ENCODE data around the gene RBM39. TPM values are rescaled to one million over a fixed set of nuclear protein-coding genes. Genes with fewer than 3 reads are reported as not detected.
"Not testable (repeated sequence)": the region's sequence is repeated elsewhere in the genome, so short reads cannot be mapped to it uniquely, and the experiment has no call there.

RBM39 gene
- total and polyA plus RNA-seq, 10 of the 15 experiments (the other 5 are each of a cell fraction or from before 2014, with no cell fraction given), result 135 to 280 (median 217) TPM

GRCh38 chr20:35723652-35724320, 18.3 kb downstream of the RBM39 start:
- H3K27ac ChIP-seq (ENCODE audit: control insufficient read depth, insufficient read depth); CTCF ChIA-PET; ATAC-seq; H3K27me3 ChIP-seq (replicated peaks in 1 of 2; ENCODE audit: control insufficient read depth in 2 of 2, insufficient read depth in 2 of 2, low read length in 1 of 2); FAIRE-seq; H2AFZ ChIP-seq (ENCODE audit: control insufficient read depth, low read depth, low read length); H3K4me3 ChIP-seq; in situ Hi-C loops (cut with MboI); BruUV-seq (replicated peaks); RAD21 ChIA-PET (ENCODE audit: unreplicated experiment); H3K9me3 ChIP-seq (replicated peaks; ENCODE audit: control insufficient read depth, insufficient read depth, low read length); intact Hi-C loops (cut with micrococcal nuclease; ENCODE audit: unreplicated experiment); H3K9ac ChIP-seq (ENCODE audit: control insufficient read depth, insufficient read depth, low read length); DNase-seq (ENCODE audit: low read depth, low spot score); H3K4me1 ChIP-seq (ENCODE audit: control insufficient read depth, insufficient read depth, low read length); H3K4me2 ChIP-seq (ENCODE audit: control insufficient read depth, insufficient read depth): not testable (repeated sequence)
- Histone ChIP-seq H3K79me2 (ENCODE audit: control insufficient read depth, insufficient read depth, low read length) (peaks cover 45% of the 10 kb centered on the region), H3K36me3 (ENCODE audit: control insufficient read depth in 2 of 2, insufficient read depth in 2 of 2, low read length in 1 of 2) (peaks cover 29 to 45% of the 10 kb centered on the region in 2 experiments), H4K20me1 (ENCODE audit: control insufficient read depth, insufficient read depth) (peaks cover 14% of the 10 kb centered on the region)
- TF ChIP-seq POLR2A (IDR thresholded peaks at IDR 0.05; ENCODE audit: low read depth, low read length), result peak; percentile 42; the same call in 1 of the 2 replicates
- peak; percentile 6; the same call in 1 of the 2 replicates for TF ChIP-seq POLR2AphosphoS5 (IDR thresholded peaks at IDR 0.05; ENCODE audit: low read length)
- ChIA-PET SMC1A (ENCODE audit: uncharacterized antibody, unreplicated experiment) (interaction anchor here (1.2 kb wide), 1 partner anchor 16 kb away, joined by 3 read pairs; no protein-coding TSS in a partner anchor), POLR2A (interaction anchor here (0.6 to 0.7 kb wide), 2 partner anchors 15 to 100 kb away, joined by 6 to 7 read pairs; no protein-coding TSS in a partner anchor)
- 97% methylated on average over 12 of the region's 12 CpGs for WGBS (ENCODE audit: insufficient coverage, insufficient replicate concordance, low lambda C conversion rate, missing lambda C conversion rate)

DNA sequence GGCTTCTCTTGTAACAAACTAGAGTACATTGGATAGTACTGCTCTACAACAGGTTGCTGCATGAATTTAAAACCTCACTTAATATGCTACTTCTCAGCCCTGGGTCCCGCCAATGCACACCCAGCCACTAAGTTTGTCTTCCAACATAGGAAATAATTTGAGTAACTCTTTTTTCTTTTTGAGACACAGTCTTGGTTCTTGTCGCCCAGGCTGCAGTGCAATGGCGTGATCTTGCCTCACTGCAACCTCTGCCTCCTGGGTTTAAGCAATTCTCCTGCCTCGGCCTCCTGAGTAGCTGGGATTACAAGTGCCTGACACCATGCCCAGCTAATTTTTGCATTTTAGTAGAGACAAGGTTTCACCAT, 18.8 kb downstream of the RBM39 start:
- DNase-seq (ENCODE audit: low read depth, low spot score); FAIRE-seq; H3K27ac ChIP-seq (ENCODE audit: control insufficient read depth, insufficient read depth); CTCF ChIA-PET; BruUV-seq (replicated peaks); H3K4me2 ChIP-seq (ENCODE audit: control insufficient read depth, insufficient read depth); in situ Hi-C loops (cut with MboI); intact Hi-C loops (cut with micrococcal nuclease; ENCODE audit: unreplicated experiment); RAD21 ChIA-PET (ENCODE audit: unreplicated experiment); H3K4me1 ChIP-seq (ENCODE audit: control insufficient read depth, insufficient read depth, low read length); H3K27me3 ChIP-seq (replicated peaks in 1 of 2; ENCODE audit: control insufficient read depth in 2 of 2, insufficient read depth in 2 of 2, low read length in 1 of 2); H2AFZ ChIP-seq (ENCODE audit: control insufficient read depth, low read depth, low read length); H3K9me3 ChIP-seq (replicated peaks; ENCODE audit: control insufficient read depth, insufficient read depth, low read length); H3K4me3 ChIP-seq; H3K9ac ChIP-seq (ENCODE audit: control insufficient read depth, insufficient read depth, low read length); POLR2A ChIA-PET: not testable (repeated sequence)
- Histone ChIP-seq H3K36me3 (ENCODE audit: control insufficient read depth in 2 of 2, insufficient read depth in 2 of 2, low read length in 1 of 2) (peaks cover 29 to 45% of the 10 kb centered on the region in 2 experiments), H4K20me1 (ENCODE audit: control insufficient read depth, insufficient read depth) (peaks cover 14% of the 10 kb centered on the region), H3K79me2 (ENCODE audit: control insufficient read depth, insufficient read depth, low read length) (peaks cover 44% of the 10 kb centered on the region)
- ATAC-seq, result peak; percentile 10; the same call in 2 of the 3 replicates
- SMC1A ChIA-PET (ENCODE audit: uncharacterized antibody, unreplicated experiment), result interaction anchor here (1.2 to 1.7 kb wide), 2 partner anchors 7 to 16 kb away, joined by 3 read pairs; no protein-coding TSS in a partner anchor
- 89% methylated on average over 4 of the region's 4 CpGs for WGBS (ENCODE audit: insufficient coverage, insufficient replicate concordance, low lambda C conversion rate, missing lambda C conversion rate)
- 0 out of 2 replicates have a peak, but pooled peaks have one; percentile 37 for TF ChIP-seq POLR2AphosphoS5 (IDR thresholded peaks at IDR 0.05; ENCODE audit: low read length)

All from GM12878 (cell line).